ENCODE measurements around the gene PPFIA3. TPM values are rescaled to one million over a fixed set of nuclear protein-coding genes. Genes with fewer than 3 reads are reported as not detected.
"Not testable (repeated sequence)": the region's sequence is repeated elsewhere in the genome, so short reads cannot be mapped to it uniquely, and the experiment has no call there.

The PPFIA3 gene
- polyA plus RNA-seq = 10 to 100 TPM in 1 of 3 donors, 1 to 10 TPM in 2; 8.5 to 20.1 (median 8.9) TPM

DNA sequence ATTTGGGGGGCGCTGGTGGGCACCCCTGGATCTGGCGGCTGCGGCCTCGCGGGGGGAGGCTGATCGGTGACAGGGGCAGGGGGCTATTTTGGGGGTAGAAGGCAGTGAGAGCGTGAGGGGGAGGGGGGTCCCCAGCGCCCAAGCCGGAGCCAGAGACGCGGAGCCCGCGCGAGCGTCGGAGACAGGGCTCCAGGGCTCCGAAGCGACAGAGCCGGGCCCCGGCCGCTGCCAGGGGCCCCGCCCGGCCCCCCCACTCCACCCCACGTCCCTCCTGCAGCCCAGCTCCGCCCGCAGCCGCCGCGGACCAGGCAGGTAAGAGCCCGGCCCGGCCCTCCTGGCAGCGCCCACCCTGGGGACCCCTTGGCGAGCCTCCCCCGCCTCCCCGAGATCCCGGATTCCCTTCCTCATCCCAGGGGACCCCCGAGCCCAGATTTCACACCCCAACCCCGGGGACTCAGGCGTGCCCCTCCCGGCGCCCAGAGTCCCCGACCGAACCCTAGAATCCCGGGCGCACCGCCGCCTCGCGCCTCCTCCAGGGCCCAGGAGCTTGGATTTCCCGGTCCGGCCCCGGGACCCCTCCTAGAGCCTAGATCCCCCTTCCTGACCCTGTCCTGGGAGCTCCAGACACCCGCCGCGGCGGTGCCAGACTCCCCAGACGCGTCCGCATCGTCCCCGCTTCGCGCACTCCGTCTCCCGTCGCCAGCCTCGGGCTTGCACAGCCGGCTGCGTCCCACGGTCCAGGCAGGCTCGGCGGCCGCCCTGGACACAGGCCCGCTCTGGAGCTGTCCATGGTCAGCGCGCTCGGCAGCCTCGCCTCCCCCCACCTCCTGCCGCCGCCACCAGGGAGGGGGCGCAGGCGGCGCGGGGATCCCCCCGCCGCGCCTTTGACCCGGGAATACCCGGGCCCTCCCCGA is at the start of gene PPFIA3:
Gene PPFIA3, plus strand, starts transcription at position 134 of the 914 bp plus-strand sequence. CDS start 8,330 bp downstream, outside the sequence.
- WGBS, 3 donors = 0 to 1% (median 1%) methylated on average over 61 to 89 of the region's 90 CpGs
- H3K27ac ChIP-seq (ENCODE audit: low read depth, low read length) = peak within 1 kb of the TSS; percentile 35

DNA sequence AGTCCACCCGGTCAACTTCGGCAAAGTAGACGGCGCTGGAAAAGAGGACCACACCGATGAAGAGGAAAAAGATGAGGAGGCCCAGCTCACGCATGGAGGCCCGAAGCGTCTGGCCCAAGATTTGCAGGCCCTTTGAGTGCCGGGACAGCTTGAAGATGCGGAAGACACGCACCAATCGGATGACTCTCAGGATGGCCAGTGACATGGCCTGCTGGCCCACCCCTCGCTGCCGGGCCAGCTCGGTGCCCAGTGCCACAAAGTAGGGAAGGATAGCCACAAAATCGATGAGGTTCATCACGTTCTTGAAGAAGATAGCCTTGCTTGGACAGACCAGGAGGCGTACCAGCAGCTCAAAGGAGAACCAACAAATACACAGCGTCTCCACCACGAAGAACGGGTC is 48.9 kb upstream of the PPFIA3 start:
- H3K27ac ChIP-seq (ENCODE audit: low read depth, low read length) = no peak overlapping the region
- WGBS, 3 donors = 92 to 99% (median 95%) methylated on average over 21 of the region's 21 CpGs

DNA sequence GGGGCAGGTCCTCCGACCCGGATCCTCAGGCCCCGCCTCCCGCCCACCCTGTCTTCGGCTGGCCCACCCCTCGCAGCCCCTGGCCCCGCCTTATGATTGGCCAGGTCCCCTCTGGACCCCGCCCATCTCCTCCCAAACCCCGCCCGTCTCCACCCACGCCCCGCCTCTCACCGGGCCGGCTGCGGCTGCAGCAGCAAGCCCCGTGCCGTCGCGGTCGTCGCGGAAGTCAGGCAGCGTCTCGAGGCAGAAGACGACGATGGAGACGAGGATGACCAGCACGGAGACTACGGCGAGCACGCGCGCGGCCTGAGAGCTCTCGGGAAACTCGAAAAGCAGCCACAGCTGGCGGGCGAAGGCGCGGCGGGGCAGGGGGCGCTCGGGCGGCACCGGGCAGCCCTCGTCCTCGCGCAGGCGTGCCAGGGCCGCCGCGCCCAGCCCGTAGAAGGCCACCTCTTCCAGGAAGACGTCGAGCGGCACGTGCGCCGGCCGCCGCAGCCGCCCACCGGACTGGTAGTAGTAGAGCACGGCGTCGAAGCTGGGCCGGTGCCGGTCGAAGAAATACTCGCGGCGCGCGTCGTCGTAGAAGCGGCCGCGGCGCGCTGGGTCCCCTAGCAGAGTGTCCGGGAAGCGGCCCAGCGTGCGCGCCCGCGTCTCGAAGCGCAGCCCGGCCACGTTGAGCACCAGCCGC is 47.3 kb upstream of the PPFIA3 start:
- 3 to 8% (median 5%) methylated on average over 67 to 93 of the region's 93 CpGs for WGBS, 3 donors

DNA sequence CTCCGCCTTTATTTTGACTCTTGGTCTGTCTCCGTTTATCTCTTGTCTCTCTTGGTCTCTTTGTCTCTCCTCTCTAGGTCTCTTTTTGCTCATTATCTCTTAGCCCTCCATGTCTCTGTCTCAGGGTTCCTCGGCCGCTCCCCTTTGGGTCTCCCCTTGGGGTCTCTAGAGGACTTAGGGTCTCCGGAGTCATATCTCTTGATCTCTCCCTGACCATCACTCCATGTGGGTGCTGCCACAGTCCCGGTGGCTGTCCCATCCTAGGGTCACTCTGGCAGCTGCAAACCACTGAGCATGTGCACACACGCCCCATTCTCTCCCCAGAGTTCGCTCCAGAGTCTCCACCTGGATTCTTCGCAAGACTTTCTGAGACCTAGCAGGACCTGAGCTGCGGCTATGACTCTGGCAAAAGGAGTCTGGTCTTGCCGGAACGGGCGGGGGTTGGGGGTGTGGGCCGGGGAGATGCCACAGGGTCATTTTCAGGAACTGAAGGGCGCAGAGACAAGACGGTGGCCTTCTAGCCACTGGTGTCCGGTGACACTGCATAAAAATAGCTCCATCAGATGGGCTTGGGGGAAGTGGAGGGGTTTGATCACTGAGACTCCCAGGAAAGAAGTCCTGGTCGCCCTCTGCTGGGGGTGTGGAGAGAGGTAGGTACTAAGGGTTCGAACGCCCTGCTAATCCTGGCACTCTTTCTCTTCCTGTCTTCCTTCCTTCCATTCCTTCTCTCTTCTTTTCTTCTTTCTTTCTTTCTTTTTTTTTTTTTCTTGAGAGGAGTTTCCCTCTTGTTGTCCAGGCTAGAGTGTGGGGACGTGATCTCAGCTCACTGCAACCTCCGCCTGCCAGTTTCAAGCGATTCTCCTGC is 45.6 kb upstream of the PPFIA3 start:
- H3K27ac ChIP-seq (ENCODE audit: low read depth, low read length) = no peak overlapping the region
- 60 to 65% (median 61%) methylated on average over 23 of the region's 23 CpGs for WGBS, 3 donors

More for the DNA sequence above, 47.3 kb upstream of the PPFIA3 start:
- no peak overlapping the region for H3K27ac ChIP-seq (ENCODE audit: low read depth, low read length)

DNA sequence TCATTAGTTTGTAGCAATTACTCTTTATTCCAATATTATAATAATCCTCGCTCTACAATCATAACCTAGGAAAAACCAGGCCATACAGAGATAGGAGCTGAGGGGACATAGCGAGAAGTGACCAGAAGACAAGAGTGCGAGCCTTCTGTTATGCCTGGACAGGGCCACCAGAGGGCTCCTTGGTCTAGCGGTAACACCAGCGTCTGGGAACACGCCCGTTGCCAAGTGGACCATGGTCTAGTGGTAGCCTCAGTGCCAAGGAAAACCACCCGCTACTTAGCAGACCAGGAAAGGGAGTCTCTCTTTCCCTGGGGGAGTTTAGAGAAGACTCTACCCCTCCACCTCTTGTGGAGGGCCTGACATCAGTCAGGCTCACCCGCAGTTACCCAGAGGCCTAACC is 44.5 kb upstream of the PPFIA3 start:
- WGBS, 3 donors = 14 to 18% (median 16%) methylated on average over 7 to 8 of the region's 9 CpGs

DNA sequence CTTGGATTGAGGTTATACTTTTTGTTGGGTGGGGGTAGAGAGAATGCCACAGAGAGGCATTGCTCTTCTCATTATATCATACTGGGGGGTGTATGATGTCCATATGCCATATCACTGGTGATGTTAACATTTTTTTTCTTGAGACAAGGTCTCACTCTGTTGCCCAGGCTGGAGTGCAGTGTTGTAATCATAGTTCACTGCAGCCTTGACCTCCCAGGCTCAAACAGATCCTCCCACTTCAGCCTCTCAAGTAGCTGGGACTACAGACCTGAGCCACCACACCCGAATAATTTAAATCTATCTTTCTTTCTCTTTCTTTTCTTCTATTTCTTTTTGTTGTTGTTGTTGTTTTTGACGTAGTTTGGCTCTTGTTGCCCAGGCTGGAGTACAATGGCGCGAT is 39.0 kb upstream of the PPFIA3 start:
- WGBS, 3 donors = 76 to 94% (median 85%) methylated on average over 4 of the region's 4 CpGs
- no peak overlapping the region for H3K27ac ChIP-seq (ENCODE audit: low read depth, low read length)

More for the DNA sequence above, 44.5 kb upstream of the PPFIA3 start:
- not testable (repeated sequence) for H3K27ac ChIP-seq (ENCODE audit: low read depth, low read length)

DNA sequence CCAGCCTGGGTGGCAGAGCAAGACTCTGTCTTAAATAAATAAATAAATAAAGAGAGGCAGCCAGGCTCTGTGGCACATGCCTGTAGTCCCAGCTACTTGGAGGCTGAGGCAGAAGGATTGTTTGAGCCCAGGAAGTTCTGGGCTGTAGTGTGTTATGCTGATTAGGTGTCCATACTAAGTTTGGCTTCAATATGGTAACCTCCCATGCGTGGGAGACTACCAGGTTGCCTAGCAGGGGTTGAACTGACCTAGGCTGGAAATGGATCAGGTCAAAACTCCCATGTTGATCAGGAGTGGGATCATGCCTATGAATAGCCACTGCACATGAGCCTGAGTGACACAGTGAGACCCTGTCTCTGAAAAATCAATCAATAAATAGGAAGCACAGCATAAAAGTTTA is 38.1 kb upstream of the PPFIA3 start:
- no peak overlapping the region for H3K27ac ChIP-seq (ENCODE audit: low read depth, low read length)
- 85 to 92% (median 86%) methylated on average over 1 of the region's 1 CpG for WGBS, 3 donors

DNA sequence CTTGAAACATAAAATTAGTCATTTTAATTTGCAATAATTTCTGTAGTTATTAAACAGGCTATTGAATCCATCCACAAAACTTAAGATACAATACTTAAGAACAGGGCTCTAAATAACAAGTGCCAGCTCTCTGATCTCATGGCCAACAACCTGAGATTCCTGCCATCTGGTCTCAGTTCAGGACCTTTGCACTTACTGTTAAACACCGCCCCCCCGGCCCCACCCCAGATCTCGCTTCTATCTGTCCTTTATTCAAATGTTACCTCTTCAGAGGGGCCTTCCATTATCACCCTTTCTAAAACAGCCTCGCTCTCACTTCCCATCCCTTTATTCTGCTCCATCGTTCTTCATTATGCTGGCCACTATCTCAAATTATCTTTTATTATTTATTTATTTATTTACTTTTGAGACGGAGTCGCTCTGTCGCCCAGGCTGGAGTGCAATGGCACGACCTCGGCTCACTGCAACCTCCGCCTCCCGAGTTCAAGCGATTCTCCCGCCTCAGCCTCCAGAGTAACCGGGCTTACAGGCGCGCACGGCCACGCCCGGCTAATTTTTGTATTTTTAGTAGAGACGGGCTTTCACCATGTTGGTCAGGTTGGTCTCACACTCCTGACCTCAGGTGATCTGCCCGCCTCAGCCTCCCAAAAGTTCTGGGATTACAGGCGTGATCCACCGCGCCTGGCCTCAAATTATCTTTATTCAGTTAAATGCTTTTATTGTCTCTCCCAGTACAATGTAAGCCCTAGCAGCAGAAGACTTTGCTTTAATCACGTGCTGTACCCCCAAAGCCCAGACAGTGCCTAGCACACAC is 34.9 kb upstream of the PPFIA3 start:
- WGBS, 3 donors = 45 to 73% (median 65%) methylated on average over 26 of the region's 26 CpGs

DNA sequence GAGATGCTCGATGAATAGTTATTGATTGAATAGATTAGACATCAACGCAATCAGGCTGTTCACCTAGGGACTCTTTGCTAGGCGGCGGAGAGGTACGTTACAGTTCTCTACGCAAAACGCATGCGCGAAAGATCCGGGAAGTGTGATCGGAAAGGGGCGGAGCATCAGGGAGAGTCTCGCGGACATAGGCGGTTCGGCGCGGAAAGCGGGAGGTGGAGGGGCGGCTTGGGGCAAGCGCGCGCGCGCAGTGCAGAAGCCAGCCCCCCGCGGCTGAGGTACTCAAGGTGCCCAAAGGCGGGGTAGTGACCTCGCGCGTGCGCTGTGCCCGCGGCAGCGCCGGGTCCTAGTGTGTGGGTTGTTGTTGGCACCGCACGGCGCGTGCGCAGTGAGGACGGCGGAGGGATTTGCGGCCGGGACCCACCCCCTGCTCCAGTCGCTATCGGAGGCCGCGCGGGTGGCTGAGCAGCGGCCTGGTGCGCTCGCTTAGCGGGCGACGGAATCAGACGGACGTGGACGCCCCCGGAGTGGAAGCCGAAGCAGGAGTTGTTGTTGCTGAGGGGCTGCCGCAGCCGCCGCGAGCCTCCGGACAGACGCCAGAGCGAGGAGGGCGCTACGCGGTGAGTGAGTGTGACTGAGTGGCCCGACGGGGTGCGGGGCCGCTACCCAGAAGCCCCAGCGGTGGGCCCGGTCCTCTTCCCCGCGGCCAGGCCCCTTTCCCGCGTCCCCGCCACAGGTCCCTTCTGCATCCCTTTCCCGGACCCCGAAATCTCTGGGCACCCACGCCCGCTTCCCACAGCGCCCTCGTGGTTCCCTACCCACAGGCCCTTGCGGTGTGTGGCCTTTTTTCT is 34.1 kb upstream of the PPFIA3 start, which contains the start of gene SNRNP70:
Gene SNRNP70, plus strand, starts transcription at position 432 of the 848 bp plus-strand sequence. CDS start 964 bp downstream, outside the sequence.
- 0 to 1% (median 0%) methylated on average over 83 to 89 of the region's 89 CpGs for WGBS, 3 donors
- peak within 1 kb of the TSS; percentile 40 for H3K27ac ChIP-seq (ENCODE audit: low read depth, low read length)

More for the DNA sequence above, 34.9 kb upstream of the PPFIA3 start:
- H3K27ac ChIP-seq (ENCODE audit: low read depth, low read length) = peak overlapping the region; percentile 40

DNA sequence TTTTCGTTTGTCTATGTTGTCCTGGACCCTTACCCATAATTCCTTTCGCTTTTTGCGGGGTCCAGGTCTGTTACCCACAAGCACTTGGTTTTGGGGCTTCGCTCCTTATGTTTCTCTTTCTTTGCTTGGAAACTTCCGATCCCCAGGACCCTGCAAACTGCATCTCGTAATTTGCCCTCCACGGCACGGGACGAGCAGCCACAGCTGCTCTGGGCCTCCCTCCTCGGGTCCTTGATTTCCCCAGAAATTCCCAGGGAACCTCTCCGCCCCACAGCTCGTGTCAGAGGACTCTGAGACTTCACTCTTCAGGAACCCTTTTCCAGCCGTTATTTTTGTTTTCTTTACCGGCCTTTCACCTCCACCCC is 33.5 kb upstream of the PPFIA3 start:
- H3K27ac ChIP-seq (ENCODE audit: low read depth, low read length) = no peak overlapping the region
- 0 to 2% (median 1%) methylated on average over 14 of the region's 14 CpGs for WGBS, 3 donors

DNA sequence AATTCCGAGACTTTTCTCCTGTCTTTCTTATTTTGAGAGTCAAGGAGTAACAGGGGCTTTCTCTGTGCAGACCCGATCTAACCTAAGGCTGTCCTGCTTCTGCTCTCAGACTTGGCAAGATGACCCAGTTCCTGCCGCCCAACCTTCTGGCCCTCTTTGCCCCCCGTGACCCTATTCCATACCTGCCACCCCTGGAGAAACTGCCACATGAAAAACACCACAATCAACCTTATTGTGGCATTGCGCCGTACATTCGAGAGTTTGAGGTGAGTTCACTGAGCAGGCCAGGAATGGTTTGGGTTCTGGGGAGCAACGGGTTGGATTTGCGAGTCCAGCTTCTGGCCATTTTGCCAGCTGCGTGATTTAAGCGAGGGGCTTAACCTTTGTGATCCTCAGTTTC is 33.0 kb upstream of the PPFIA3 start:
- 34 to 55% (median 41%) methylated on average over 11 of the region's 11 CpGs for WGBS, 3 donors
- no peak overlapping the region for H3K27ac ChIP-seq (ENCODE audit: low read depth, low read length)

DNA sequence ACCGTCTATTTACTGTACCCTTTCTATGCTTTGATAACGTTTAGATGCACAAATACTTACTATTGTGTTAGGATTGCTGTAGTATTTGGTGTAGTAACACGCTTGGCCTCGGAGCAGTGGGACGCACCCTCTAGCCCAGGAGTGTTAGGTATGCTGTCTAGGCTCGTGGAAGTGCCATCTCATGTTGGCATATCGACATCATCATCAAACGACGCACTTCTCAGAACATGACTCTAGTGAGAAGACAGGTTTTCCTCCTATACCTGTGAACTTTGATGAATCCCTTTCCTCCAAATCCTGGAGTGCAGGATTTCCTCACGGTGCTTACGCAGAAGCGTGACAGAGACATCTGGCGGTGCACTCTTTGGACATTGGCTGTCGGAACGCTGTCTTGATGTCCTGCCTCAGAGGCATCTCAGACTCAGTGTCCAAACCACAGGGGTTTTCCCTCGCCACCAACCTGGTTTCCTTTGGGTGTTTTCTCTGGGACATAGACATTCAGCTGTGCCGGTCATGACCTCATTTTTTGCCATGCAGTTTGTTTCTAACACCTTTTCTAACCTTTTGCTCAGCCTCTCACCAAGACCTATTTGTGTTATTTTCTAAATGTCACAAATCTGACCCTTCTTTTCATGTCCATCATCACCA is 27.8 kb upstream of the PPFIA3 start:
- no peak overlapping the region for H3K27ac ChIP-seq (ENCODE audit: low read depth, low read length)
- WGBS, 3 donors = 90 to 94% (median 90%) methylated on average over 17 of the region's 17 CpGs

DNA sequence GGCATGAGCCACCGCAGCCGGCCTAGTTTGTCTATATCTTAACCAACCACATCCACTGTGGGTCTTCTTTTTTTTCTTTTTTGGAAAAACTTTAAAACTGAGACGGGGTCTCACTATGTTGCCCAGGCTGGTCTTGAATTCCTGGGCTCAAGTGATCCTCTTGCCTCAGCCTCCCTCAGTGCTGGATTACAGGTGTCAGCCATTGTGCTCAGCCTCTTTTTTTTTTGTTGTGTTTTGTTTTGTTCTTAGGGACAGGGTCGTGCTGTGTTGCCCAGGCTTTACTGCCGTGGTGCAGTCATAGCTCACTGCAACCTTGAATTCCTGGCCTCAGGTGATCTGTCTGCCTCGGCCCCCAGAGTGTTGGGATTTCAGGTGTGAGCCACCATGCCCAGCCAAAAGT is 26.7 kb upstream of the PPFIA3 start:
- no peak overlapping the region for H3K27ac ChIP-seq (ENCODE audit: low read depth, low read length)
- 92 to 97% (median 93%) methylated on average over 6 of the region's 6 CpGs for WGBS, 3 donors

DNA sequence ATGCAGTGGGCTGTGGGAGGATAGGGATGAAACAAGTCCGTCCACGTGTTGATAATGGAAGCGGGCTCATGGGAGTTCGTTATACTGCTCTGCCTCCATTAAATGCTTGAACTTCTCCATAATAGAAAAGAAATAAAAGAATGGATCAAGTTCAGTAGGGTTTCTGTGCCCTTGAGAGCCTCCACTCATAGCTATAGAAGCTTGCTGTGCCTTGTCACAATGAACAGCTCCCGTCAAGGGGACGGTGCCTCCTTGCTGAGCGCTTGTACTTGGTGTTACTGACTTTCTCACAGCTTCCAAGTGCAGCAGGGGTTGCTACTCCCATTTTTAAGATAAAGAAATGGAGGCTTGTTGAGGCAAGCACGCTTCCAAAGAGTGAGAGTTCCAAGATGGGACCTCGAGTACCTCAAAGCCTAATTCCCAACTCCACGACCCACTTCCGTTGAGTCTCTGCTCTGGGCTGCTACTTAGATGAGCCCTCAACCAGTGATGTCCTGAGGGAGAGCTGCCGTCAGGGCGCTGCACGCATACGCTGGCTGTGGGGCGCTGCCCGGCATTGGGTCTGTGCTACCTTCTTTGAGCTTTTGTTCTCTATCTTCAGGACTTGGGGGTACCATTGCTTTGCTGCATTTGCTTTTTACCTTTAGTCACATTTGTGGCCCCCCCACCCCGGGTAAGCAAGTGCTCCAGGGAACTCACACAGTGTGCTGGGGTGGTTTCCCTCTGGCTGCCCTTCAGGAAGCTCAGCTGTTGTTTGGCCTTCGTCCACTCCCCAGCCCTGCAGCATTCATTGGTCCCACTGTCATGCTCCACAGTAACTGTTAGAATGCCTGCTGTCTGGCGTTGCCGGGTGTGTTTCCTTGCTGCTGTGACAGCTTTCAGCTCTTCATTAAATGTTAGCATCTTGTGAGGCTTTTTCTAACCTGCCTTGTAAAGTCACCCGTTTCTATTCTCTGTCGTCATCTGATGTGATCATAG is 24.6 kb upstream of the PPFIA3 start:
- 72 to 76% (median 76%) methylated on average over 23 of the region's 23 CpGs for WGBS, 3 donors
- no peak overlapping the region for H3K27ac ChIP-seq (ENCODE audit: low read depth, low read length)

Data from adipose tissue (tissue), 3 donors.